ENCODE data around the gene GORASP2.

The GORASP2 gene

DNA sequence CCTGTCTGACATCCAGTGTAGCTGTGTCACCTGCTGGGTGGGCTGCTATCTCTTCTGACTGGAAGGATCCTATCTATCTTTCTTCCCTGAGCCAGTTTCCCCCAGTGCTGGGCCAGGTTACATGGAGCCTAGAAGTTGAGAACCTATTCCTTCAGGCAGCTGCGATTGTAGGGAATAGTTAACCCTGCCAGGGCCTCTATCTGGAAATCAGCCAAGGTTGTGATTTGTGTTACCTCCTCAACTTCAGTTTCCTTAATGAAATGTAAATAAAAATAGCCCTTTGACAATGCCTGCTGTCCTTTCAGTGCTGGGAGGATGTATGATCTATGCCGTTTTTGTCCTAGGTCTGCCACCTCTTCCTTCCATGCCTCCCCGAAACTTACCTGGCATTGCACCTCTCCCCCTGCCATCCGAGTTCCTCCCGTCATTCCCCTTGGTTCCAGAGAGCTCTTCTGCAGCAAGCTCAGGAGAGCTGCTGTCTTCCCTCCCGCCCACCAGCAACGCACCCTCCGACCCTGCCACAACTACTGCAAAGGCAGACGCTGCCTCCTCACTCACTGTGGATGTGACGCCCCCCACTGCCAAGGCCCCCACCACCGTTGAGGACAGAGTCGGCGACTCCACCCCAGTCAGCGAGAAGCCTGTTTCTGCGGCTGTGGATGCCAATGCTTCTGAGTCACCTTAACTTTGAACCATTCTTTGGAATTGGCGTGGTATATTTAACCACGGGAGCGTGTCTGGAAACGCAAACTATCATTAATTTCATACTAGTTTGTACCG is 36.6 kb downstream of the GORASP2 start:
- Mint-ChIP-seq H3K9me3 (no peaks in the 10 kb centered on the region), H3K4me3 (no peak overlapping the region), H3K27ac (peak overlapping the region; percentile 51), H3K4me1 (no peaks in the 10 kb centered on the region), H3K27me3 (no peaks in the 10 kb centered on the region), H3K36me3 (peaks cover 16% of the 10 kb centered on the region)
- ATAC-seq (ENCODE audit: low read depth) (no peak), DNase-seq (ENCODE audit: low spot score in 2 of 2) (no peak)

DNA sequence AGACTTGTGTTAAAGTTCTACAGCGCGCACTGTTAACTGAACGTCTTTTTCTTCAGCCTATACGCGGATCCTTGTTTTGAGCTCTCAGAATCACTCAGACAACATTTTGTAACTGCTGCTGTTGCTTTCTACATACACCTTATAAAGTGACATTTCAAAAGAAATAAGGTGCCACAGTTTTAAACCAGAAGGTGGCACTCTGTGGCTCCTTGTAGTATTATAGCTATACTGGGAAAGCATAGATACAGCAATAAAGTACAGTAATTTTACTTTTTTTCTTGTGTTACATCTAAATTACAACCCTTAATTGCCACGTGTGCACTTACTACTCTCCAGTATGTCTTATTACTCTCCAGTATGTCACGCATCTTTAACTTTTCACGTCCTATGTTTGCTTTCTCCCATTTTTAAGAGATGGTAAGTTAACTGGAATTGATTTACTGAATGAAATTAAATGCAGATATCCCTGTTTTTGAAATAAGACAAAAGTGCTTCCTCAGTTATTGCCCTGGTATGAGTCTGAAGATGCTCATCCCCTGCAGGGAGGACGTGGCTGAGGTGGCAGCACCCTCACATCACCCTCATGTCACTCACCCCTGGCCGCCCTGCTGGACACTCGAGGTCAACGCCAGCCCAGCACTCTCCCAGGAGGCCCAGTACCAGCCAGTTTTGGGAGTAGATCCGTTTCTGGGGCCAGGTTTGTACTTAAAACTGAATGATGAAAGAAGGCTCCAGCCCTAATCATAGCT is 37.8 kb downstream of the GORASP2 start:
- H3K27ac Mint-ChIP-seq: peak overlapping the region; percentile 28
- H3K36me3 Mint-ChIP-seq: peaks cover 16% of the 10 kb centered on the region
- no peaks in the 10 kb centered on the region for H3K9me3 Mint-ChIP-seq
- ATAC-seq (ENCODE audit: low read depth) (no peak), DNase-seq (ENCODE audit: low spot score in 2 of 2) (no peak)
- H3K4me1 Mint-ChIP-seq: no peaks in the 10 kb centered on the region
- no peak overlapping the region for H3K4me3 Mint-ChIP-seq
- H3K27me3 Mint-ChIP-seq: no peaks in the 10 kb centered on the region

DNA sequence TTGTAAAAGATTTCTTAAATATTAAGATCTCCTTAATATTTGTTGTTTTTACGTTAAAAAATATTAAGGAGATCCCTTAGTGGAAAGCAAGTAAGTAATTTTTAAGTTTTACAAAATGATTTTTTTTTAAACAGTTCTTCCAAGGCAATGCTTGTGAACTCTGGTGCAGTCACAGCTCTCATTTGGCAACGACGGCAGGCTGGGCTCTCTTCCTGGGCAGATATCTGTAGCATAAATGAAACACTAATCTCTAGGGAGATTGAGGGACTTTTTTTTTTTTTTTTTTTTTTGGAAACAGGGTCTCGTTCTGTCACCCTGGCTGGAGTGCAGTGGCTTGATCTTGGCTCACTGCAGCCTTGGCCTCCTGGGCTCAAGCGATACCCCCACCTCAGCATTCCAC is 38.5 kb downstream of the GORASP2 start:
- Mint-ChIP-seq H3K36me3 (peaks cover 15% of the 10 kb centered on the region), H3K27me3 (no peaks in the 10 kb centered on the region), H3K4me3 (no peak overlapping the region), H3K4me1 (no peaks in the 10 kb centered on the region), H3K27ac (no peak overlapping the region), H3K9me3 (no peaks in the 10 kb centered on the region)
- ATAC-seq (ENCODE audit: low read depth) (no peak), DNase-seq (ENCODE audit: low spot score in 2 of 2) (no peak)

- H3K27ac Mint-ChIP-seq: peak overlapping the region; percentile 58
- H3K27me3 Mint-ChIP-seq: no peaks in the 10 kb centered on the region
- ATAC-seq (ENCODE audit: low read depth): no peak
- no peaks in the 10 kb centered on the region for H3K4me1 Mint-ChIP-seq
- H3K4me3 Mint-ChIP-seq: no peak overlapping the region
- DNase-seq (ENCODE audit: low spot score in 2 of 2): no peak
- H3K36me3 Mint-ChIP-seq: peaks cover 13% of the 10 kb centered on the region
- H3K9me3 Mint-ChIP-seq: no peaks in the 10 kb centered on the region
Observed at GRCh38 chr2:170968205-170969003, 39.4 kb downstream of the GORASP2 start.

DNA sequence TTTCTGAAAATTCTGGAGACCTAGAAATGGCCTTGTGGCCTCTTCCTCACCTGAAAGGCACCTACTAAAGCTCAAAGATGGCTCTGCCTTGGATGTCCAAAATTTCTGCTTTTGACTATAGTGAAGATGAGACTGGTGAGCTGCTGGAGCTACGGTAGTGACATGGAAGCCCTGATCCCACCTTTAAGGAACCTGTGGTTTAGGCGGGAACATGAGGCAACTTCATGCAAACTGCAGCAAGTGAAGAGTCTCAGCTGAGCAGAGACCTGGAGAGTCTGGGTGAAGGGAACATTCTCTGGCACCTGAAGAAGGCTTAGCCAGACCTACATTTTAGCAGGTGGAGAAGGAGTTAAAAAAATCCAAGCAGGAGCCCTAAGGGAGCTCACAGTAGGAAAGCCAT is 40.0 kb downstream of the GORASP2 start:
- Mint-ChIP-seq H3K4me1 (peaks cover under 1% of the 10 kb centered on the region), H3K27ac (no peak overlapping the region)
- no peak for ATAC-seq (ENCODE audit: low read depth)

GRCh38 chr2:170969872-170970496 is 40.9 kb downstream of the GORASP2 start:
- Mint-ChIP-seq H3K27me3 (no peaks in the 10 kb centered on the region), H3K4me1 (peaks cover 4% of the 10 kb centered on the region), H3K27ac (no peak overlapping the region), H3K36me3 (peaks cover 11% of the 10 kb centered on the region), H3K9me3 (no peaks in the 10 kb centered on the region), H3K4me3 (no peak overlapping the region)
- DNase-seq (ENCODE audit: low spot score in 2 of 2) (no peak), ATAC-seq (ENCODE audit: low read depth) (no peak)

More for the DNA sequence above, 40.0 kb downstream of the GORASP2 start:
- no peak for DNase-seq (ENCODE audit: low spot score in 2 of 2)
- peaks cover 13% of the 10 kb centered on the region for H3K36me3 Mint-ChIP-seq
- H3K9me3 Mint-ChIP-seq: no peaks in the 10 kb centered on the region
- no peak overlapping the region for H3K4me3 Mint-ChIP-seq
- no peaks in the 10 kb centered on the region for H3K27me3 Mint-ChIP-seq

GRCh38 chr2:170971071-170971470 is 42.0 kb downstream of the GORASP2 start:
- Mint-ChIP-seq H3K9me3 (no peaks in the 10 kb centered on the region), H3K27me3 (no peaks in the 10 kb centered on the region)
- no peak for DNase-seq (ENCODE audit: low spot score in 2 of 2)

GRCh38 chr2:170972296-170973224 is 43.5 kb downstream of the GORASP2 start:
- no peaks in the 10 kb centered on the region for H3K27me3 Mint-ChIP-seq
- no peak for ATAC-seq (ENCODE audit: low read depth)
- no peaks in the 10 kb centered on the region for H3K9me3 Mint-ChIP-seq
- H3K36me3 Mint-ChIP-seq: no peaks in the 10 kb centered on the region
- no peak for DNase-seq (ENCODE audit: low spot score in 2 of 2)
- peaks cover 4% of the 10 kb centered on the region for H3K4me1 Mint-ChIP-seq
- H3K4me3 Mint-ChIP-seq: peak overlapping the region; percentile 88
- H3K27ac Mint-ChIP-seq: peak overlapping the region; percentile 49

More at GRCh38 chr2:170971071-170971470, 42.0 kb downstream of the GORASP2 start:
- no peak for ATAC-seq (ENCODE audit: low read depth)
- Mint-ChIP-seq H3K4me3 (no peak overlapping the region), H3K27ac (no peak overlapping the region), H3K36me3 (peaks cover 6% of the 10 kb centered on the region), H3K4me1 (peaks cover 4% of the 10 kb centered on the region)

GRCh38 chr2:170973225-170973491 is 44.1 kb downstream of the GORASP2 start:
- H3K27ac Mint-ChIP-seq: peak overlapping the region; percentile 49
- no peak for DNase-seq (ENCODE audit: low spot score in 2 of 2)
- ATAC-seq (ENCODE audit: low read depth): no peak
- H3K4me1 Mint-ChIP-seq: peaks cover 4% of the 10 kb centered on the region
- H3K36me3 Mint-ChIP-seq: no peaks in the 10 kb centered on the region
- H3K9me3 Mint-ChIP-seq: no peaks in the 10 kb centered on the region
- H3K4me3 Mint-ChIP-seq: peak overlapping the region; percentile 88
- H3K27me3 Mint-ChIP-seq: no peaks in the 10 kb centered on the region

GRCh38 chr2:170973492-170974303 is 44.6 kb downstream of the GORASP2 start:
- Mint-ChIP-seq H3K27ac (peak overlapping the region; percentile 49), H3K4me1 (peaks cover 4% of the 10 kb centered on the region), H3K4me3 (peak overlapping the region; percentile 88), H3K9me3 (no peaks in the 10 kb centered on the region), H3K27me3 (no peaks in the 10 kb centered on the region), H3K36me3 (no peaks in the 10 kb centered on the region)
- DNase-seq (ENCODE audit: low spot score in 2 of 2) (peak; percentile 84 to 93), ATAC-seq (ENCODE audit: low read depth) (peak; percentile 94)

DNA sequence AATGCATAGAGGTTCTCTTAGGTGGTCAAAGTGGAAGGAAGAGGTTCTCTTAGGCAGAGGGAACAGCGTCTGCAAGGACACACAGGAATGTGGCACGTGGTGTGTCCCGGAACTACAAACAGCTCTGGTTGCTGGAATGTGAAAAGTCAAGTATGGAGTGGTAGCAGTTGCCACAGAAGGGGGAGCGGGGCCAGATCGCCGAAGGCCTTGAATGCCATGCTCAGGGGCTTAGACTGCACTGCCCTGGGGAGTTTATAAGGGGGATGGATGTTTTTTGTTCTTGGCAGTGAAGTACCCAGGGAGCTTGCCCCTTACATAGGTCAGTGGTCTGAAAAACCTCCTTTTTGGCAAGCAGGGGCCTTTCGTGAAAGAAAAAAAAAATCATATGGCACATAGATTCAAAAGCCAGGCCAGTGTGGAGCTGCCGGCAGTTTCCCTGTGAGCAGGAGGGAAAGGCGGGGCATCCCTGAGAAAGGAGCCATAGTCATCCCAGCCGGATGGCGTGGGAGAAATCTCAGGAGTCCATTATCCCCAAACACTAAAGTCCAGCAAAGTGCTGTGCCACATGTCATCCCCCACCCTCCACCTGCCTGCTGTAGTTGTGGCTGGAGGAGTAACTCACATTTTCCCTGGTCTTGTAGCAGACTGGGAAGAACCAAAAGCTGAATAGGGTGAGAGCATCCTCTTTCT is 45.4 kb downstream of the GORASP2 start:
- Mint-ChIP-seq H3K4me1 (peaks cover 4% of the 10 kb centered on the region), H3K4me3 (peak overlapping the region; percentile 88), H3K36me3 (no peaks in the 10 kb centered on the region), H3K27ac (peak overlapping the region; percentile 49), H3K27me3 (peaks cover 2% of the 10 kb centered on the region), H3K9me3 (no peaks in the 10 kb centered on the region)
- ATAC-seq (ENCODE audit: low read depth) (no peak), DNase-seq (ENCODE audit: low spot score in 2 of 2) (no peak)
